ENCODE results near the gene TMEM200A. TPM values are rescaled to one million over a fixed set of nuclear protein-coding genes. Genes with fewer than 3 reads are reported as not detected.

Gene TMEM200A
- total RNA-seq, 1 donor from 2014 or later = 3.9 TPM

- no peaks in the 10 kb centered on the region for H3K4me1 ChIP-seq
- no peaks in the 10 kb centered on the region for H3K27me3 ChIP-seq
- DNase-seq (ENCODE audit: extremely low spot score in 2 of 2) = no peak
- no peak overlapping the region for H3K27ac ChIP-seq
- H3K4me3 ChIP-seq = no peak overlapping the region
- H3K9me3 ChIP-seq = no peaks in the 10 kb centered on the region
- H3K36me3 ChIP-seq = no peaks in the 10 kb centered on the region
- intact Hi-C loops (cut with DNase I) = no loop called here
- TF ChIP-seq POLR2AphosphoS5 (IDR thresholded peaks at IDR 0.05; ENCODE audit: insufficient read depth in 1 of 2, low read depth in 1 of 2) (no peak), CTCF (IDR thresholded peaks at IDR 0.05) (no peak), POLR2A (IDR thresholded peaks at IDR 0.05) (no peak)
These were observed 15.9 kb downstream of the TMEM200A start for GRCh38 chr6:130381459-130382380.

- Histone ChIP-seq H3K27ac (no peak overlapping the region), H3K4me3 (no peak overlapping the region), H3K9me3 (no peaks in the 10 kb centered on the region), H3K36me3 (no peaks in the 10 kb centered on the region), H3K4me1 (no peaks in the 10 kb centered on the region), H3K27me3 (no peaks in the 10 kb centered on the region)
- no peak for DNase-seq (ENCODE audit: extremely low spot score in 2 of 2)
- TF ChIP-seq CTCF (IDR thresholded peaks at IDR 0.05) = no peak
- TF ChIP-seq POLR2A (IDR thresholded peaks at IDR 0.05) = no peak
- no peak for TF ChIP-seq POLR2AphosphoS5 (IDR thresholded peaks at IDR 0.05; ENCODE audit: insufficient read depth in 1 of 2, low read depth in 1 of 2)
- intact Hi-C loops (cut with DNase I) = no loop called here
These were observed 17.2 kb downstream of the TMEM200A start for GRCh38 chr6:130382872-130383490.

GRCh38 chr6:130385064-130385695, 19.4 kb downstream of the TMEM200A start:
- Histone ChIP-seq H3K27ac (no peak overlapping the region), H3K27me3 (no peaks in the 10 kb centered on the region), H3K4me3 (no peak overlapping the region), H3K4me1 (no peaks in the 10 kb centered on the region), H3K9me3 (no peaks in the 10 kb centered on the region), H3K36me3 (no peaks in the 10 kb centered on the region)
- intact Hi-C loops (cut with DNase I) = no loop called here
- no peak for DNase-seq (ENCODE audit: extremely low spot score in 2 of 2)
- no peak for TF ChIP-seq CTCF (IDR thresholded peaks at IDR 0.05)
- no peak for TF ChIP-seq POLR2A (IDR thresholded peaks at IDR 0.05)
- TF ChIP-seq POLR2AphosphoS5 (IDR thresholded peaks at IDR 0.05; ENCODE audit: insufficient read depth in 1 of 2, low read depth in 1 of 2) = no peak

- no peaks in the 10 kb centered on the region for H3K4me1 ChIP-seq
- intact Hi-C loops (cut with DNase I) = no loop called here
- TF ChIP-seq POLR2AphosphoS5 (IDR thresholded peaks at IDR 0.05; ENCODE audit: insufficient read depth in 1 of 2, low read depth in 1 of 2) (no peak), CTCF (IDR thresholded peaks at IDR 0.05) (no peak), POLR2A (IDR thresholded peaks at IDR 0.05) (no peak)
These were observed 23.3 kb downstream of the TMEM200A start for GRCh38 chr6:130389142-130389541.

More at GRCh38 chr6:130389142-130389541, 23.3 kb downstream of the TMEM200A start:
- H3K4me3 ChIP-seq = no peak overlapping the region
- no peak for DNase-seq (ENCODE audit: extremely low spot score in 2 of 2)
- H3K36me3 ChIP-seq = no peaks in the 10 kb centered on the region
- no peak overlapping the region for H3K27ac ChIP-seq
- H3K9me3 ChIP-seq = no peaks in the 10 kb centered on the region
- no peaks in the 10 kb centered on the region for H3K27me3 ChIP-seq

Measured in vagina (tissue), 2 donors.